ENCODE measurements around the gene FAM131C.

GRCh38 chr1:16017461-16018303, 55.8 kb downstream of the FAM131C start, which contains the start of gene HSPB7:
- peak; percentile 58 to 83 for TF ChIP-seq POLR2A (IDR thresholded peaks at IDR 0.05)
- peak in 2 of 4 experiments; percentile 4 to 17 for TF ChIP-seq CTCF (IDR thresholded peaks at IDR 0.05)
